Pons (tissue), 1 donor: ENCODE measurements around the gene TRHDE.

ENCODE experiments used
- DNase-seq: peaks from one replicate; pipeline ENCODE4 v3.0.0-alpha.2; 2016; ENCODE audit warnings: low spot score

TRHDE gene

DNA sequence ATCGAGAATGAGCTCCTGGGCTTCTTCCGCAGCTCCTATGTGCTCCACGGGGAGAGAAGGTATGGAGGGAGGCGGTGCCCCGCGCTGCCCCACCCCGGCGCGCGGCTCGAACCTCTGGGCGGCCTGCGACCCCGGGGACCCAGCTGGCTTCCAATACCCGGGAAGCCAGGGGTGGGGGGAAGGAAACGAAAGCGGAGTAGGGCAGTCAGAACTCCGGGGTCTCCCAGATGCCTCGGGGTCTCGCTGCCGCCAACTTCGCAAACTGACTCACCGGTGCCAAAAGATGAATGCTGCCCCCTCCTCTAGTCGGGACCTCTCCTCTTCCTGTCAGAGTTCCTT is 1.3 kb downstream of the TRHDE start:
- no peak for DNase-seq

GRCh38 chr12:72273851-72274351 is 1.7 kb downstream of the TRHDE start:
- no peak for DNase-seq

GRCh38 chr12:72274931-72275330 is 2.8 kb downstream of the TRHDE start:
- DNase-seq: no peak

DNA sequence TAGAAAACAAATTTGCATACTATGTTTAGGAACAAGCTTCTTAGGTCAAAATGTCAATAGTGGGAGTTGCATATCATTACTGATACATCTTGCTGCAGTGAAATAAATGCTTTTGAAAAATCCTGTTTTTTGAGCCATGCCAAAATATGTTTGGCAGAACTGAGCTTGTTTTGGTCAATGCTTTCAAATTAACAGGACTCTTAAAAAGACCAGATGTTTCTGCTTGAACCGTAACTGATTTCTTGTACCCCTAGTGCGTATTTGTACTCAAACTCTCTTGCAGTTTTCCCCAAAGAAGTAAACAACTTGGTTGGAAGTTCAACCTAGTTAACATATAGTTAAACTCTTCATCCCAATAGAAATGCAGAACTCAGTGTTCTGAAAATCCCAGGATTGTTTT is 3.4 kb downstream of the TRHDE start:
- DNase-seq: no peak

DNA sequence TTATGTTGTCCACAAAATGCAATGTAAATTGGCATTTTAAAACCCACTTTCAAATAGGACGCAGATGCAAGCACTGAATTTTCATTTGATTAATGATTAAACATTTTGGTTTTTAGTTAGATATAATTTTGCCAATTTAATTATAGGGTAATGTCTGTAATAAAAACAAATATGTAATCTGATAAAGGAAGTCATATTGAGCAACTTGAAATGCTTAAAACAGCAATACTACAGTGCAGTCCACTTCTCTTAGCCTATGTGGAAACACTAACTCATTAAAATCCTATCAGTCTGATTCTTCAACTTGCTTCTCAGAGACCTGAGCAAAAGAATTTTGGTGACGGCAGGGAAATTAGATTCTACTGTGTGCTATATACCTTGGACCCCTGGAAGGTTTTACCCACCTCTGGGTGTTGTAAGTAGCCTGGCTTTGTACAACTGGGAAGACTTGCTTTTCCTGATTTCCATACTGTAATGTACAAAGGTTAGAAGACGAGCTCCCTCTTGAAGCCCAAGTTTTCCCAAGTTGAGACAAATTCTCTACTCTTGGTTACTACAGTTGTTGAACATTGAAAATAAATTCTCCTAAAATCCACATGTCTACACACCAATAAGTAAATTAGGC is 4.1 kb downstream of the TRHDE start:
- DNase-seq: no peak

GRCh38 chr12:72277415-72277814 is 5.2 kb downstream of the TRHDE start:
- no peak for DNase-seq

GRCh38 chr12:72278894-72279293 is 6.7 kb downstream of the TRHDE start:
- no peak for DNase-seq

DNA sequence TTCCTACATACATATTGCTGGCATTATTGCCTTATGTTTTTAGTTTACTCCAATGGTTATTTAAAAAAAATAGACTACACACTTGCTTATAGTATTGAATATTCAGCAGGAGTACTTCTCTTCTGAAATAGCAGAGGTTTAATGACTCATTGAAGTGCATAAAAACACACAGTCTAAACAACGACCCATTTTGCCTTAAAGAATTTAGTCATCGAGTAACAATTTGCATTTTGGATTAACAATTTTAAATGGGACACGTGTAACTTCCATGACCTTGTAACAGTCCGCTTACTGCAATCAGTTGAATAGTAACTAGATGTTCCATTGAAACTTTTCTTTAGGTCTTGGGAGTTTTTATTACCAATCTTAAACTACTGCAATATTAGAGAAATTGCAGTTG is 9.0 kb downstream of the TRHDE start:
- DNase-seq: no peak

DNA sequence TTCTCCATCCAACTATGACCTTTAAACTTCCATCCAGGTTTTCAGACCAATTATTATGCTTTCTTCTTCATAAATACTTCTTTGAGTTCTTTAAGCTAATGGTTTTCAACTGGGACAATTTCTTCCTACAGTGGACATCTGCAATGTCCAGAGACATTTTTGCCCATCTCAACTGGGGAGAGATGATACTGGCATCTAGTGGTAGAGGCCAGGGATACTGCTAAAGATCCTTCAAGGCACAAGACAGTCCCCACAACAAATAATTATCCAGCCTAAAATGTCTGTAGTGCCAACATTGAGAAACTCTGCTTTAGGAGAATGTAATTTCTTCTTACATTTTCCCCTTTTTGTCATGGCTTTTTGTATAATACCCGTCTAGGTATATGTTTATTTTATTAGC is 10.6 kb downstream of the TRHDE start:
- DNase-seq: peak; percentile 47

- no peak for DNase-seq
Observed at GRCh38 chr12:72285861-72286260, 13.7 kb downstream of the TRHDE start.

DNA sequence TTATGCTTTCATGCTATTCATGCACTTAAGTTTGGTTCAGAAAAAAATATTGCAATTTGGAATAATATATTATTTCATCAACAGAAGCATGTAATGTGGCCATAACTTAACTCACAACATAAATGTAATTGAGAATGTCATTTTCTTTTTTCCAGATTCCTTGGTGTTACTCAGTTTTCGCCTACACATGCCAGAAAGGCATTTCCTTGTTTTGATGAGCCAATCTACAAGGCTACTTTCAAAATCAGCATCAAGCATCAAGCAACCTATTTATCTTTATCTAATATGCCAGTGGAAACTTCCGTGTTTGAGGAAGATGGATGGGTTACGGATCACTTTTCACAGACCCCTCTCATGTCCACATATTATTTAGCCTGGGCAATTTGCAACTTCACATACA is 14.4 kb downstream of the TRHDE start:
- DNase-seq: no peak

- no peak for DNase-seq
Observed at GRCh38 chr12:72288436-72288835, 16.3 kb downstream of the TRHDE start.

- DNase-seq: no peak
Observed at GRCh38 chr12:72288911-72289310, 16.7 kb downstream of the TRHDE start.

DNA sequence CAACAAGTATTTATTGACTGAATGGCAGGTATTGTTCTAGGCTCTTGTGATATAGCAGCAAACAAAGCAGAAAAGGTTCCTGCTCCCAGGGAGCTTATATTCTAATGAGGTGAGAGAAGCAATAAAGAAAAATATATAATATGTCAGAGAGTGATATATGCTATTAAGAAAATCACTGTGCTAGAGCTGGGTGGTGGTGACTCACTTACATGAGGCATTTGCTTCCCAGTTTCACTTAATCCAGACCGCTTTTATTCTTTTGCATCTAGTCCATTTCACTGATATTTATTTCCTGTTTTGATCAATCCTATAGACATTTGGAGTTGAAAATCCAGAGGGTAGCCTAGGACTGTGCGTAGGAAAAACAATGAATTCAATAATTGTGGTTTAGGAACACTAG is 17.5 kb downstream of the TRHDE start:
- DNase-seq: no peak

GRCh38 chr12:72291175-72291574 is 19.0 kb downstream of the TRHDE start:
- no peak for DNase-seq

DNA sequence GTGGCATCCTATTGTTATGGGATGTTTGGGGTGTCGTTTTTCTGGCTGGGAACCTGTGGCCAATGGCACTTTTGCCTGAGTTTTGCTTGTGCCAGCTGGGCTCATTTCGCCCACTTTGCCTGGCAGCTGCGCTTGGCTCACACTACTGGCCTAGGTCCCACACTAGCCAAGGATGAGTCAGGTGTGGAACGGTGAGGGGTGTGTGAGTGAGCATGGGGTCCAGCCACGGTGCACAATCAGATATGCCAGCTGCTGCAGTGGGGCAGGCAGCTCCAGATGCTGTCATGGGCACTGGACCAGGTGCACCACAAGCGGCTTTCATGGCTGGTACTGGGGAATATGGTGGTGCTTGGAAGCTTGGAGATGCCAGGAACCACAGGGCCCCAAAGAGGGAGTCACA is 21.5 kb downstream of the TRHDE start:
- DNase-seq: no peak

- DNase-seq: no peak
Observed at GRCh38 chr12:72295101-72295500, 22.9 kb downstream of the TRHDE start.

DNA sequence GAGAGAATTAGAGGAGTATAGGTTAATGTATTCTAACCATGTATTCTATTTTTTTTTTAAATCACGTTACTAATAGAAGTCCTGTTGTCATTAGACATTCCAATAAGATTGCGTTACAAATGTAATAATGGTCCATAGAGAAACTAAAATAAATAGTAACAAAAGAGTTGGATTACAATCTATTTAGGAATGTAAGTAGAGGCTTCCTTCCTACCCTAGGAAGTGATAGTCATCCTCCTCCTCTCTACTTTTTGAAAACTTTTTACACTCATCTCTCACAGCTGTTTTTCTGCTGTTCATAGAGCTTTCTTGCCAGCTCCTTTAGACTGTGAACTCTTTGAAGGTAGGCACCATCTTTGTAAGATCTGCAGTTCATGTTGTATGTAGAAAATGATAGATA is 23.6 kb downstream of the TRHDE start:
- no peak for DNase-seq

- DNase-seq: no peak
Observed at GRCh38 chr12:72296389-72296788, 24.2 kb downstream of the TRHDE start.

- no peak for DNase-seq
Observed at GRCh38 chr12:72297666-72298065, 25.5 kb downstream of the TRHDE start.

DNA sequence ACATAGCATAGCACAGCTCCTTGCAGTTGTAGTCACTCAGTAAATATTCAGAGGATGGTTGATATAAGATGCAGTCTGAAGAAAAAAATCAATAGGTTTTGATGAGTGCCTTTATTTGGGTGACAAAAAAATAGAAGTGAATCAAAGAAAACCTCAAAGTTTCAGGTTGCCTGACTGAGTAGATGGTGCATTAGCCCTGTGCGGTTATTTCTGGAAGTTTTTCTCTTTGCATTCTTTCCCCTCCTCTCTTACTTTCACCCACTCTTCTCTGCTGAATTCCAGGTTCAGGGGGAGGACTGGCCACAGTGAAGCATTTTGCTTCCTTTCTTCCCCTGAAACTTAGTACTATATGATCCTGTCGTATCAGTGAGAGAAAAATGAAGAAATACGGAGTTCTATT is 28.6 kb downstream of the TRHDE start:
- DNase-seq: no peak

DNA sequence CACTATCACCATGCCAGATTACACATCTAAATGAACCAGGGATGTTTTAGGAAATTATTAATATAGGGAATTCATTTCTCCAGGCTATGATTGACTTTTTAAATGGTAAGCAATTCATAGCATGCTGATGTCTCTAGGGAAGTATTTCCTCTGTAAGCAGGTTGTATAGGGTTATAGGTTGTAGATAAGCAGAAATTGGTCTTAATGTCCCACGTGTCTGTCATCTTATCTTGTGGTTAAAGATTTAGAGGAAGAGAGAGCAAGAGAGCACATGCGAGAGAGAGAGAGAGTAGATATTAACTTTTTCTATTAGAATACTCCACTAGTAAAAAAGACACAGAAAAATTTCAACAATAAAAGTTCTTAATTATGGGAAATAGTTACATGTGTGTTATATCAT is 32.6 kb downstream of the TRHDE start:
- no peak for DNase-seq

- DNase-seq: no peak
Observed at GRCh38 chr12:72307229-72307628, 35.1 kb downstream of the TRHDE start.

- DNase-seq: no peak
Observed at GRCh38 chr12:72311946-72312345, 39.8 kb downstream of the TRHDE start.

GRCh38 chr12:72313806-72314205 is 41.6 kb downstream of the TRHDE start:
- DNase-seq: no peak
